B cell (primary cell): Measurements from ENCODE around the gene PMAIP1. TPM values are rescaled to one million over a fixed set of nuclear protein-coding genes. Genes with fewer than 3 reads are reported as not detected.
"Not testable (repeated sequence)": the region's sequence is repeated elsewhere in the genome, so short reads cannot be mapped to it uniquely, and the experiment has no call there.

Source experiments
- ATAC-seq: fragments of 200-7000 bp; cut with Tn5 transposase; one replicate; pipeline ENCODE4 v1.10.0; 2021; ENCODE audit warnings: low read depth, mild to moderate bottlenecking, moderate number of reproducible peaks, moderate library complexity
- CTCF ChIA-PET: fragments of 350-600 bp; sonication (Branson Sonifier 250); formaldehyde crosslinking; loops from one replicate; lab custom pipeline; 2021; ENCODE audit warnings: antibody characterized with exemption, inconsistent platforms; lab: Charles Lee
- POLR2A ChIA-PET: fragments of 350-600 bp; sonication (Branson Sonifier 250); formaldehyde crosslinking; loops from one replicate; lab custom pipeline; 2021; ENCODE audit warnings: antibody characterized with exemption; lab: Charles Lee
- DNase-seq: peaks from one replicate; pipeline ENCODE4 v3.0.0; 2013
- H2AFZ ChIP-seq: 2 replicates; pipeline ENCODE4 v1.6.1; 2012; ENCODE audit warnings: mild to moderate bottlenecking, low read depth, low read length; ENCODE audit not compliant: insufficient read depth, poor library complexity, severe bottlenecking
- H3K27ac ChIP-seq, 2 donors: 1 replicate in 1 of 2; 2 replicates in 1 of 2; pipeline ENCODE4 v1.5.1; 2012 to 2013; ENCODE audit warnings: low read length in 2 of 2, mild to moderate bottlenecking in 2 of 2, moderate library complexity in 1 of 2
- H3K27me3 ChIP-seq, 4 experiments: fragments of 200-600 bp in 1 of 4; sonication (generic) in 1 of 4; replicated peaks in 1 of 4; 1 replicate in 2 of 4; 2 replicates in 2 of 4; pipeline versions ENCODE4 v1.6.1 to v1.7.0; 2013 to 2016; ENCODE audit warnings: low read length in 3 of 4, mild to moderate bottlenecking in 2 of 4, mixed read lengths in 1 of 4, moderate library complexity in 1 of 4; ENCODE audit not compliant: insufficient read depth in 4 of 4, control insufficient read depth in 3 of 4; ENCODE audit errors: control extremely low read depth in 1 of 4
- H3K36me3 ChIP-seq, 2 experiments: replicated peaks in 1 of 2; 1 replicate in 1 of 2; 2 replicates in 1 of 2; pipeline versions ENCODE4 v1.6.1 to v1.7.1; 2013; ENCODE audit warnings: low read length in 1 of 2; ENCODE audit not compliant: insufficient read depth in 2 of 2, control insufficient read depth in 1 of 2; ENCODE audit errors: control extremely low read depth in 1 of 2, extremely low read depth in 1 of 2
- H3K4me1 ChIP-seq, 2 donors: fragments of 200-600 bp in 1 of 2; sonication (generic) in 1 of 2; 1 replicate in 1 of 2; 2 replicates in 1 of 2; pipeline versions ENCODE4 v1.5.1 to v1.6.1; 2013 to 2017; ENCODE audit warnings: low read length in 2 of 2; ENCODE audit not compliant: control insufficient read depth in 2 of 2, insufficient read depth in 2 of 2
- H3K4me2 ChIP-seq: replicated peaks from 2 replicates; pipeline ENCODE3; 2012; ENCODE audit warnings: mild to moderate bottlenecking, low read depth, low read length; ENCODE audit not compliant: poor library complexity, severe bottlenecking
- H3K4me3 ChIP-seq, 5 experiments: fragments of 200-600 bp in 1 of 5; sonication (generic) in 1 of 5; 1 replicate in 3 of 5; 2 replicates in 2 of 5; pipeline versions ENCODE4 v1.5.1 to v1.7.0; 2011 to 2016; ENCODE audit warnings: low read length in 4 of 5, mild to moderate bottlenecking in 4 of 5, low read depth in 2 of 5, control low read depth in 1 of 5, moderate library complexity in 1 of 5; ENCODE audit not compliant: insufficient read depth in 1 of 5; ENCODE audit errors: control extremely low read depth in 1 of 5, extremely low read depth in 1 of 5
- H3K79me2 ChIP-seq: fragments of 200-600 bp; sonication (generic); one replicate; pipeline ENCODE4 v1.6.0; 2016; ENCODE audit warnings: low read length; ENCODE audit not compliant: control insufficient read depth, insufficient read depth
- H3K9ac ChIP-seq: fragments of 200-600 bp; sonication (generic); 2 replicates; pipeline ENCODE4 v1.6.1; 2017; ENCODE audit warnings: mild to moderate bottlenecking, low read length, moderate library complexity
- H3K9me3 ChIP-seq, 3 donors: one replicate each; pipeline versions ENCODE4 v1.6.1 to v1.7.1; 2013; ENCODE audit warnings: low read length in 2 of 3; ENCODE audit not compliant: control insufficient read depth in 2 of 3, insufficient read depth in 1 of 3; ENCODE audit errors: control extremely low read depth in 1 of 3
- H4K20me1 ChIP-seq: 2 replicates; pipeline ENCODE4 v1.6.0; 2012; ENCODE audit warnings: mild to moderate bottlenecking, low read length; ENCODE audit not compliant: insufficient read depth, control insufficient read depth, poor library complexity, severe bottlenecking
- H3K27ac Mint-ChIP-seq: one replicate; pipeline ENCODE4 v1.8.0; 2021; ENCODE audit warnings: mixed read lengths
- H3K27me3 Mint-ChIP-seq: one replicate; pipeline ENCODE4 v1.8.0; 2021; ENCODE audit warnings: mixed read lengths
- H3K4me1 Mint-ChIP-seq: one replicate; pipeline ENCODE4 v1.8.0; 2021; ENCODE audit warnings: mixed read lengths
- H3K4me3 Mint-ChIP-seq: one replicate; pipeline ENCODE4 v1.8.0; 2021; ENCODE audit warnings: mixed read lengths
- H3K9me3 Mint-ChIP-seq: one replicate; pipeline ENCODE4 v1.8.0; 2022; ENCODE audit warnings: mixed read lengths; ENCODE audit not compliant: insufficient read depth
- CTCF ChIP-seq: fragments of 200-600 bp; IDR thresholded peaks from one replicate; pipeline ENCODE4 v1.8.0; 2022; ENCODE audit warnings: antibody characterized with exemption, mild to moderate bottlenecking
- EZH2 ChIP-seq: IDR thresholded peaks from 2 replicates; pipeline ENCODE4 v1.6.1; 2012; ENCODE audit warnings: borderline replicate concordance, low read depth, mild to moderate bottlenecking, moderate library complexity, low read length; ENCODE audit not compliant: insufficient read depth, poor library complexity, severe bottlenecking
- WGBS: methylation state at CpG from one replicate; pipeline ENCODE4 v1.1.5; 2013; ENCODE audit warnings: missing lambda C conversion rate; ENCODE audit not compliant: insufficient coverage; 5-methylcytosine and 5-hydroxymethylcytosine counted together
- intact Hi-C: fragments of 100-400 bp; cut with micrococcal nuclease; formaldehyde crosslinking; loops from one replicate; pipeline ENCODE4 v1.10.0; 2022
- polyA plus RNA-seq: library from polyadenylated mRNA; depleted of rRNA; stranded (reverse); fragments of >200 nt; gene quantifications from 2 replicates; pipeline ENCODE4 v1.2.3, GENCODE V29; 2012
- total RNA-seq, 2 donors: library from RNA; stranded (reverse); fragments of 120-200 nt in 1 of 2; gene quantifications; 1 replicate in 1 of 2; 2 replicates in 1 of 2; pipeline versions ENCODE4 v1.2.3 to v1.2.4, GENCODE V29; 2013 to 2022

PMAIP1 gene
- total and polyA plus RNA-seq, 2 donors (not counting 1 experiment from before 2014, with no cell fraction given): 67.2 to 89.3 TPM

- intact Hi-C loops, H3K27ac ChIP-seq, H3K4me3 Mint-ChIP-seq, H3K9me3 Mint-ChIP-seq, H3K9me3 ChIP-seq, H3K27me3 ChIP-seq, H3K4me3 ChIP-seq, H3K36me3 ChIP-seq, H3K79me2 ChIP-seq, H3K9ac ChIP-seq, ATAC-seq, H2AFZ ChIP-seq, H4K20me1 ChIP-seq, DNase-seq, H3K27me3 Mint-ChIP-seq: not testable (repeated sequence)
- H3K4me1 Mint-ChIP-seq: peaks cover 51% of the 10 kb centered on the region
- ChIA-PET POLR2A (interaction anchor here (3.0 kb wide), 1 partner anchor 14 kb away, joined by 23 read pairs; the partner anchor contains the start of gene PMAIP1), CTCF (interaction anchor here (2.3 kb wide), 1 partner anchor 14 kb away, joined by 12 read pairs; the partner anchor contains the start of gene PMAIP1)
- 54% methylated on average over 3 of the region's 3 CpGs for WGBS
- Histone ChIP-seq H3K4me2 (peak overlapping the region; percentile 71), H3K4me1 (peaks cover 36 to 40% of the 10 kb centered on the region in 2 donors)
- H3K27ac Mint-ChIP-seq: peak overlapping the region; percentile 51
Measured at GRCh38 chr18:59886399-59886798, 13.4 kb upstream of the PMAIP1 start.

DNA sequence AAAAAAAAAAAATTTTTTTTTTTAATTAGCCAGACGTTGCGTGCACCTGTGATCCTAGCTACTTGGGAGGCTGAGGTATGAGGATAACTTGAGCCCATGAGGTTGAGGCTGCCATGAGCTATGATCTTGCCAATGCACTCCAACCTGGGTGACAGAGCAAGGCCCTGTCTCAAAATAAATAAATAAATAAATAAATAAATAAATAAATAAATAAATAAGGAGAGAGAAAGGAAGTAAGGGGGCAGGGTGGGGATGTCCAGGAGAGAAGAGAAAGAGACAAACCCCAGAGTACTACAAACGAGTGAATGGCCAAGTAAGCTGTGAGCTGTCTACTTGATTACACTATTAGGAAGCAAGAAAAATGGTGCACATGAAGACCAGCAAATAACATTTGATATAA lies 7.7 kb upstream of the PMAIP1 start:
- no peaks in the 10 kb centered on the region for H3K36me3 ChIP-seq
- H3K27ac ChIP-seq: no peak overlapping the region
- no peak overlapping the region for H3K4me3 Mint-ChIP-seq
- CTCF ChIA-PET: no interaction called here
- H3K4me1 Mint-ChIP-seq: peaks cover 4% of the 10 kb centered on the region
- no peak overlapping the region for H3K4me3 ChIP-seq
- POLR2A ChIA-PET: no interaction called here
- H3K9me3 Mint-ChIP-seq: no peaks in the 10 kb centered on the region
- 80% methylated on average over 1 of the region's 3 CpGs for WGBS
- H3K27ac Mint-ChIP-seq: no peak overlapping the region
- H3K79me2 ChIP-seq: no peaks in the 10 kb centered on the region
- no peaks in the 10 kb centered on the region for H3K9me3 ChIP-seq
- DNase-seq (no peak), ATAC-seq (no peak)
- TF ChIP-seq EZH2 (no peak), CTCF (no peak)
- no peaks in the 10 kb centered on the region for H3K27me3 Mint-ChIP-seq
- H2AFZ ChIP-seq: no peak overlapping the region
- intact Hi-C loops: no loop called here
- no peaks in the 10 kb centered on the region for H3K4me1 ChIP-seq
- no peak overlapping the region for H3K4me2 ChIP-seq
- no peak overlapping the region for H3K9ac ChIP-seq
- H3K27me3 ChIP-seq: no peaks in the 10 kb centered on the region
- H4K20me1 ChIP-seq: no peaks in the 10 kb centered on the region
